B cell (primary cell): ENCODE results near the gene PSMD12. TPM values are rescaled to one million over a fixed set of nuclear protein-coding genes. Genes with fewer than 3 reads are reported as not detected.

Experiments used
- ATAC-seq: fragments of 200-7000 bp; cut with Tn5 transposase; one replicate; pipeline ENCODE4 v1.10.0; 2021; ENCODE audit warnings: low read depth, mild to moderate bottlenecking, moderate number of reproducible peaks, moderate library complexity
- CTCF ChIA-PET: fragments of 350-600 bp; sonication (Branson Sonifier 250); formaldehyde crosslinking; loops from one replicate; lab custom pipeline; 2021; ENCODE audit warnings: antibody characterized with exemption, inconsistent platforms; lab: Charles Lee
- POLR2A ChIA-PET: fragments of 350-600 bp; sonication (Branson Sonifier 250); formaldehyde crosslinking; loops from one replicate; lab custom pipeline; 2021; ENCODE audit warnings: antibody characterized with exemption; lab: Charles Lee
- DNase-seq: peaks from one replicate; pipeline ENCODE4 v3.0.0; 2013
- H2AFZ ChIP-seq: 2 replicates; pipeline ENCODE4 v1.6.1; 2012; ENCODE audit warnings: mild to moderate bottlenecking, low read depth, low read length; ENCODE audit not compliant: insufficient read depth, poor library complexity, severe bottlenecking
- H3K27ac ChIP-seq, 2 donors: 1 replicate in 1 of 2; 2 replicates in 1 of 2; pipeline ENCODE4 v1.5.1; 2012 to 2013; ENCODE audit warnings: low read length in 2 of 2, mild to moderate bottlenecking in 2 of 2, moderate library complexity in 1 of 2
- H3K27me3 ChIP-seq, 4 experiments: fragments of 200-600 bp in 1 of 4; sonication (generic) in 1 of 4; replicated peaks in 1 of 4; 1 replicate in 2 of 4; 2 replicates in 2 of 4; pipeline versions ENCODE4 v1.6.1 to v1.7.0; 2013 to 2016; ENCODE audit warnings: low read length in 3 of 4, mild to moderate bottlenecking in 2 of 4, mixed read lengths in 1 of 4, moderate library complexity in 1 of 4; ENCODE audit not compliant: insufficient read depth in 4 of 4, control insufficient read depth in 3 of 4; ENCODE audit errors: control extremely low read depth in 1 of 4
- H3K36me3 ChIP-seq, 2 experiments: replicated peaks in 1 of 2; 1 replicate in 1 of 2; 2 replicates in 1 of 2; pipeline versions ENCODE4 v1.6.1 to v1.7.1; 2013; ENCODE audit warnings: low read length in 1 of 2; ENCODE audit not compliant: insufficient read depth in 2 of 2, control insufficient read depth in 1 of 2; ENCODE audit errors: control extremely low read depth in 1 of 2, extremely low read depth in 1 of 2
- H3K4me1 ChIP-seq, 2 donors: fragments of 200-600 bp in 1 of 2; sonication (generic) in 1 of 2; 1 replicate in 1 of 2; 2 replicates in 1 of 2; pipeline versions ENCODE4 v1.5.1 to v1.6.1; 2013 to 2017; ENCODE audit warnings: low read length in 2 of 2; ENCODE audit not compliant: control insufficient read depth in 2 of 2, insufficient read depth in 2 of 2
- H3K4me2 ChIP-seq: replicated peaks from 2 replicates; pipeline ENCODE3; 2012; ENCODE audit warnings: mild to moderate bottlenecking, low read depth, low read length; ENCODE audit not compliant: poor library complexity, severe bottlenecking
- H3K4me3 ChIP-seq, 5 experiments: fragments of 200-600 bp in 1 of 5; sonication (generic) in 1 of 5; 1 replicate in 3 of 5; 2 replicates in 2 of 5; pipeline versions ENCODE4 v1.5.1 to v1.7.0; 2011 to 2016; ENCODE audit warnings: low read length in 4 of 5, mild to moderate bottlenecking in 4 of 5, low read depth in 2 of 5, control low read depth in 1 of 5, moderate library complexity in 1 of 5; ENCODE audit not compliant: insufficient read depth in 1 of 5; ENCODE audit errors: control extremely low read depth in 1 of 5, extremely low read depth in 1 of 5
- H3K79me2 ChIP-seq: fragments of 200-600 bp; sonication (generic); one replicate; pipeline ENCODE4 v1.6.0; 2016; ENCODE audit warnings: low read length; ENCODE audit not compliant: control insufficient read depth, insufficient read depth
- H3K9ac ChIP-seq: fragments of 200-600 bp; sonication (generic); 2 replicates; pipeline ENCODE4 v1.6.1; 2017; ENCODE audit warnings: mild to moderate bottlenecking, low read length, moderate library complexity
- H3K9me3 ChIP-seq, 3 donors: one replicate each; pipeline versions ENCODE4 v1.6.1 to v1.7.1; 2013; ENCODE audit warnings: low read length in 2 of 3; ENCODE audit not compliant: control insufficient read depth in 2 of 3, insufficient read depth in 1 of 3; ENCODE audit errors: control extremely low read depth in 1 of 3
- H4K20me1 ChIP-seq: 2 replicates; pipeline ENCODE4 v1.6.0; 2012; ENCODE audit warnings: mild to moderate bottlenecking, low read length; ENCODE audit not compliant: insufficient read depth, control insufficient read depth, poor library complexity, severe bottlenecking
- H3K27ac Mint-ChIP-seq: one replicate; pipeline ENCODE4 v1.8.0; 2021; ENCODE audit warnings: mixed read lengths
- H3K27me3 Mint-ChIP-seq: one replicate; pipeline ENCODE4 v1.8.0; 2021; ENCODE audit warnings: mixed read lengths
- H3K4me1 Mint-ChIP-seq: one replicate; pipeline ENCODE4 v1.8.0; 2021; ENCODE audit warnings: mixed read lengths
- H3K4me3 Mint-ChIP-seq: one replicate; pipeline ENCODE4 v1.8.0; 2021; ENCODE audit warnings: mixed read lengths
- H3K9me3 Mint-ChIP-seq: one replicate; pipeline ENCODE4 v1.8.0; 2022; ENCODE audit warnings: mixed read lengths; ENCODE audit not compliant: insufficient read depth
- CTCF ChIP-seq: fragments of 200-600 bp; IDR thresholded peaks from one replicate; pipeline ENCODE4 v1.8.0; 2022; ENCODE audit warnings: antibody characterized with exemption, mild to moderate bottlenecking
- EZH2 ChIP-seq: IDR thresholded peaks from 2 replicates; pipeline ENCODE4 v1.6.1; 2012; ENCODE audit warnings: borderline replicate concordance, low read depth, mild to moderate bottlenecking, moderate library complexity, low read length; ENCODE audit not compliant: insufficient read depth, poor library complexity, severe bottlenecking
- WGBS: methylation state at CpG from one replicate; pipeline ENCODE4 v1.1.5; 2013; ENCODE audit warnings: missing lambda C conversion rate; ENCODE audit not compliant: insufficient coverage; 5-methylcytosine and 5-hydroxymethylcytosine counted together
- intact Hi-C: fragments of 100-400 bp; cut with micrococcal nuclease; formaldehyde crosslinking; loops from one replicate; pipeline ENCODE4 v1.10.0; 2022
- polyA plus RNA-seq: library from polyadenylated mRNA; depleted of rRNA; stranded (reverse); fragments of >200 nt; gene quantifications from 2 replicates; pipeline ENCODE4 v1.2.3, GENCODE V29; 2012
- total RNA-seq, 2 donors: library from RNA; stranded (reverse); fragments of 120-200 nt in 1 of 2; gene quantifications; 1 replicate in 1 of 2; 2 replicates in 1 of 2; pipeline versions ENCODE4 v1.2.3 to v1.2.4, GENCODE V29; 2013 to 2022

PSMD12 gene
- total and polyA plus RNA-seq, 2 donors (not counting 1 experiment from before 2014, with no cell fraction given): 6.4 to 36.7 TPM

- peaks cover 0 to 3% of the 10 kb centered on the region in 2 donors for H3K4me1 ChIP-seq
- intact Hi-C loops: no loop called here
- POLR2A ChIA-PET: no interaction called here
Observed at GRCh38 chr17:67297454-67297960, 68.9 kb downstream of the PSMD12 start.

More at GRCh38 chr17:67297454-67297960, 68.9 kb downstream of the PSMD12 start:
- no peaks in the 10 kb centered on the region for H3K9me3 ChIP-seq
- no peaks in the 10 kb centered on the region for H3K27me3 Mint-ChIP-seq
- peaks cover 6% of the 10 kb centered on the region for H3K4me1 Mint-ChIP-seq
- H3K27me3 ChIP-seq: no peaks in the 10 kb centered on the region
- DNase-seq (no peak), ATAC-seq (no peak)
- CTCF ChIA-PET: interaction anchor here (0.9 kb wide), 1 partner anchor 76 kb away, joined by 3 read pairs; no protein-coding TSS in a partner anchor
- TF ChIP-seq EZH2: no peak
- TF ChIP-seq CTCF: no peak
- H3K4me3 Mint-ChIP-seq: no peak overlapping the region
- 86% methylated on average over 5 of the region's 10 CpGs for WGBS
- no peak overlapping the region for H3K4me3 ChIP-seq
- H3K9me3 Mint-ChIP-seq: no peaks in the 10 kb centered on the region
- no peak overlapping the region for H3K27ac Mint-ChIP-seq
- no peak overlapping the region for H3K4me2 ChIP-seq
- H2AFZ ChIP-seq: no peak overlapping the region
- H3K36me3 ChIP-seq: no peaks in the 10 kb centered on the region
- H3K27ac ChIP-seq: no peak overlapping the region
- no peaks in the 10 kb centered on the region for H4K20me1 ChIP-seq
- H3K9ac ChIP-seq: no peak overlapping the region
- H3K79me2 ChIP-seq: no peaks in the 10 kb centered on the region
